ENCODE data around the gene SUCO. TPM values are rescaled to one million over a fixed set of nuclear protein-coding genes. Genes with fewer than 3 reads are reported as not detected.

The SUCO gene
- total RNA-seq, 1 donor: 41.6 TPM

GRCh38 chr1:172513479-172513878, 19.5 kb upstream of the SUCO start:
- H3K79me2 ChIP-seq (ENCODE audit: insufficient read depth, low read length): no peaks in the 10 kb centered on the region
- DNase-seq (ENCODE audit: insufficient read length, low spot score, missing footprints): no peak
- no peaks in the 10 kb centered on the region for H3K9me3 ChIP-seq (ENCODE audit: low read depth, low read length)
- no peak overlapping the region for H3K4me2 ChIP-seq (ENCODE audit: insufficient read depth, low read length)
- H2AFZ ChIP-seq (ENCODE audit: low read length): peak overlapping the region; percentile 55
- H3K4me3 ChIP-seq (ENCODE audit: insufficient read depth, low read length): no peak overlapping the region
- no peak for TF ChIP-seq CTCF (IDR thresholded peaks at IDR 0.05; ENCODE audit: extremely low read depth, low read depth, low read length)
- H3K27ac ChIP-seq (ENCODE audit: low read depth, low read length): no peak overlapping the region
- no peaks in the 10 kb centered on the region for H3K36me3 ChIP-seq (ENCODE audit: insufficient read depth, low read length)
- H3K27me3 ChIP-seq (ENCODE audit: insufficient read depth, low read length): no peaks in the 10 kb centered on the region
- H3K4me1 ChIP-seq (ENCODE audit: insufficient read depth, low read length): no peaks in the 10 kb centered on the region
- H4K20me1 ChIP-seq (ENCODE audit: insufficient read depth, low read length): no peaks in the 10 kb centered on the region

GRCh38 chr1:172514108-172514507, 18.8 kb upstream of the SUCO start:
- H2AFZ ChIP-seq (ENCODE audit: low read length): no peak overlapping the region
- H3K4me2 ChIP-seq (ENCODE audit: insufficient read depth, low read length): no peak overlapping the region

GRCh38 chr1:172515436-172515835, 17.5 kb upstream of the SUCO start:
- DNase-seq (ENCODE audit: insufficient read length, low spot score, missing footprints): no peak
- H3K79me2 ChIP-seq (ENCODE audit: insufficient read depth, low read length): no peaks in the 10 kb centered on the region
- no peaks in the 10 kb centered on the region for H3K4me1 ChIP-seq (ENCODE audit: insufficient read depth, low read length)
- H3K9me3 ChIP-seq (ENCODE audit: low read depth, low read length): no peaks in the 10 kb centered on the region
- H3K27ac ChIP-seq (ENCODE audit: low read depth, low read length): no peak overlapping the region
- no peaks in the 10 kb centered on the region for H3K36me3 ChIP-seq (ENCODE audit: insufficient read depth, low read length)
- TF ChIP-seq CTCF (IDR thresholded peaks at IDR 0.05; ENCODE audit: extremely low read depth, low read depth, low read length): no peak
- H3K27me3 ChIP-seq (ENCODE audit: insufficient read depth, low read length): no peaks in the 10 kb centered on the region
- no peak overlapping the region for H2AFZ ChIP-seq (ENCODE audit: low read length)
- no peaks in the 10 kb centered on the region for H4K20me1 ChIP-seq (ENCODE audit: insufficient read depth, low read length)
- H3K4me2 ChIP-seq (ENCODE audit: insufficient read depth, low read length): no peak overlapping the region
- H3K4me3 ChIP-seq (ENCODE audit: insufficient read depth, low read length): no peak overlapping the region

More at GRCh38 chr1:172514108-172514507, 18.8 kb upstream of the SUCO start:
- no peaks in the 10 kb centered on the region for H3K4me1 ChIP-seq (ENCODE audit: insufficient read depth, low read length)
- H3K27me3 ChIP-seq (ENCODE audit: insufficient read depth, low read length): no peaks in the 10 kb centered on the region
- H3K27ac ChIP-seq (ENCODE audit: low read depth, low read length): no peak overlapping the region
- no peak for TF ChIP-seq CTCF (IDR thresholded peaks at IDR 0.05; ENCODE audit: extremely low read depth, low read depth, low read length)
- H3K36me3 ChIP-seq (ENCODE audit: insufficient read depth, low read length): no peaks in the 10 kb centered on the region
- DNase-seq (ENCODE audit: insufficient read length, low spot score, missing footprints): no peak
- no peaks in the 10 kb centered on the region for H3K79me2 ChIP-seq (ENCODE audit: insufficient read depth, low read length)
- no peak overlapping the region for H3K4me3 ChIP-seq (ENCODE audit: insufficient read depth, low read length)
- H4K20me1 ChIP-seq (ENCODE audit: insufficient read depth, low read length): no peaks in the 10 kb centered on the region
- H3K9me3 ChIP-seq (ENCODE audit: low read depth, low read length): no peaks in the 10 kb centered on the region

GRCh38 chr1:172515927-172516326, 17.0 kb upstream of the SUCO start:
- Histone ChIP-seq H3K4me3 (ENCODE audit: insufficient read depth, low read length) (no peak overlapping the region), H3K27ac (ENCODE audit: low read depth, low read length) (no peak overlapping the region)

More at GRCh38 chr1:172515927-172516326, 17.0 kb upstream of the SUCO start:
- no peak overlapping the region for H2AFZ ChIP-seq (ENCODE audit: low read length)
- H3K4me1 ChIP-seq (ENCODE audit: insufficient read depth, low read length): no peaks in the 10 kb centered on the region
- no peaks in the 10 kb centered on the region for H3K27me3 ChIP-seq (ENCODE audit: insufficient read depth, low read length)
- H3K79me2 ChIP-seq (ENCODE audit: insufficient read depth, low read length): no peaks in the 10 kb centered on the region
- H3K4me2 ChIP-seq (ENCODE audit: insufficient read depth, low read length): no peak overlapping the region
- H4K20me1 ChIP-seq (ENCODE audit: insufficient read depth, low read length): no peaks in the 10 kb centered on the region
- no peak for TF ChIP-seq CTCF (IDR thresholded peaks at IDR 0.05; ENCODE audit: extremely low read depth, low read depth, low read length)
- no peaks in the 10 kb centered on the region for H3K36me3 ChIP-seq (ENCODE audit: insufficient read depth, low read length)
- H3K9me3 ChIP-seq (ENCODE audit: low read depth, low read length): no peaks in the 10 kb centered on the region
- no peak for DNase-seq (ENCODE audit: insufficient read length, low spot score, missing footprints)
